KG1 (cell line): ENCODE measurements around the gene CHIT1.
"Not testable (repeated sequence)": the region's sequence is repeated elsewhere in the genome, so short reads cannot be mapped to it uniquely, and the experiment has no call there.

ENCODE experiments used
- DNase-seq: peaks from one replicate; lab custom pipeline; 2025; lab: John Stamatoyannopoulos, UW

The CHIT1 gene

GRCh38 chr1:203229471-203230135, at the start of gene CHIT1:
CHIT1 (minus strand) TSS chr1:203229673; CDS start chr1:203229636, 37 bp downstream.
- DNase-seq, result no peak

GRCh38 chr1:203278885-203279406, 49.5 kb upstream of the CHIT1 start:
- DNase-seq, result no peak

GRCh38 chr1:203278082-203278884, 48.8 kb upstream of the CHIT1 start:
- DNase-seq, result no peak

- DNase-seq, result no peak
Measured at GRCh38 chr1:203276916-203277545, 47.6 kb upstream of the CHIT1 start.

- no peak for DNase-seq
Measured at GRCh38 chr1:203276408-203276807, 46.9 kb upstream of the CHIT1 start.

- DNase-seq, result no peak
Measured at GRCh38 chr1:203275656-203276272, 46.3 kb upstream of the CHIT1 start.

GRCh38 chr1:203274603-203275381, 45.3 kb upstream of the CHIT1 start:
- DNase-seq, result no peak

- DNase-seq, result no peak
Measured at GRCh38 chr1:203273869-203274602, 44.6 kb upstream of the CHIT1 start.

- DNase-seq, result peak; percentile 71
Measured at GRCh38 chr1:203273206-203273868, 43.9 kb upstream of the CHIT1 start.

GRCh38 chr1:203272633-203273205, 43.2 kb upstream of the CHIT1 start:
- no peak for DNase-seq

- no peak for DNase-seq
Measured at GRCh38 chr1:203271962-203272632, 42.6 kb upstream of the CHIT1 start.

- no peak for DNase-seq
Measured at GRCh38 chr1:203271018-203271743, 41.7 kb upstream of the CHIT1 start.

GRCh38 chr1:203270448-203270847, 41.0 kb upstream of the CHIT1 start:
- DNase-seq, result no peak

- no peak for DNase-seq
Measured at GRCh38 chr1:203269654-203270020, 40.2 kb upstream of the CHIT1 start.

GRCh38 chr1:203268901-203269653, 39.6 kb upstream of the CHIT1 start:
- DNase-seq, result peak; percentile 41

- no peak for DNase-seq
Measured at GRCh38 chr1:203267912-203268311, 38.4 kb upstream of the CHIT1 start.

GRCh38 chr1:203267347-203267846, 37.9 kb upstream of the CHIT1 start:
- peak; percentile 74 for DNase-seq

GRCh38 chr1:203266140-203266539, 36.7 kb upstream of the CHIT1 start:
- not testable (repeated sequence) for DNase-seq
